Glomerular visceral epithelial cell (primary cell): ENCODE results near the gene LCORL.
A peak's percentile ranks its signal among the peaks of the same experiment; 100 is the strongest.
"Not testable (repeated sequence)": the region's sequence is repeated elsewhere in the genome, so short reads cannot be mapped to it uniquely, and the experiment has no call there.

Experiments used
- DNase-seq: peaks from one replicate; pipeline ENCODE4 v3.0.0-alpha.2; 2016; ENCODE audit errors: extremely low spot score

Gene LCORL

GRCh38 chr4:17854036-17854435 is 167.5 kb downstream of the LCORL start:
- no peak for DNase-seq

DNA sequence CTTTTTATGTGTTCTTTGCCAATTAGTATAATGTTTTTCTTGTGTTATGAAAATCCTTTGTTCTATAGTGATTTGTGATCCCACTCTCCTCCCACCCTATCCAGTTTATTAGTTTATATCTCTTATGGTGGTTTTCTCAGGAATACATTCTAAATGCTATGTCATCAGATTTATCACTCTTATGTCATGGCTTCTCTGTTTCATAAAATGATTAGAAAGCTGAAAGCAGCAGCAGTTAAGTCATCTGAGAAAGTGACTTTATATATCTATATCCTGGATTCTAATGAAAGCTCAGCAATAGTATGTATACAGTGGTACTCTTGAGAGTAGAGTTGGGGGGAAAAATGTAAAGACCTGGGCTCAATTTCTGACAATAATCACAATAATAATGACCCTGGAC is 169.6 kb downstream of the LCORL start:
- DNase-seq, result no peak

GRCh38 chr4:17850295-17850694 is 171.3 kb downstream of the LCORL start:
- not testable (repeated sequence) for DNase-seq

DNA sequence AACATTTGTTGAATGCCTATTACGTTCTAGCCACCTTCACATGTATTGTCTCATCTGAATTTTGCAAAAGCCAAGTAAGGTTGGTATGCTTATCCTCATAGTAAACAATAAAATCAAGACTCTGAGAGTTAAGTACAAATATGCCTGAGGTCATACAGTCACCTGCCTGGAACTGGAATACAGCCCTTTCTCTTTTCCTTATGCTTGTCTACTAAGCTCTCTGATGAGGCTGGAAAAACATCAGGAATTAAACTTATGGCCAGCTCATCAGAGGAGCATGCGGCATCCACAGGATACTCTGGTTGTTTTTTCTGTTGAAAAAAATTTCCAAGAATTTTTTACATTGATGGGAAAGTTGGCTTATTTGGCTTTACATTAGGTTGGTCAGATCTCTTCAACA is 175.3 kb downstream of the LCORL start:
- peak; percentile 3 for DNase-seq

DNA sequence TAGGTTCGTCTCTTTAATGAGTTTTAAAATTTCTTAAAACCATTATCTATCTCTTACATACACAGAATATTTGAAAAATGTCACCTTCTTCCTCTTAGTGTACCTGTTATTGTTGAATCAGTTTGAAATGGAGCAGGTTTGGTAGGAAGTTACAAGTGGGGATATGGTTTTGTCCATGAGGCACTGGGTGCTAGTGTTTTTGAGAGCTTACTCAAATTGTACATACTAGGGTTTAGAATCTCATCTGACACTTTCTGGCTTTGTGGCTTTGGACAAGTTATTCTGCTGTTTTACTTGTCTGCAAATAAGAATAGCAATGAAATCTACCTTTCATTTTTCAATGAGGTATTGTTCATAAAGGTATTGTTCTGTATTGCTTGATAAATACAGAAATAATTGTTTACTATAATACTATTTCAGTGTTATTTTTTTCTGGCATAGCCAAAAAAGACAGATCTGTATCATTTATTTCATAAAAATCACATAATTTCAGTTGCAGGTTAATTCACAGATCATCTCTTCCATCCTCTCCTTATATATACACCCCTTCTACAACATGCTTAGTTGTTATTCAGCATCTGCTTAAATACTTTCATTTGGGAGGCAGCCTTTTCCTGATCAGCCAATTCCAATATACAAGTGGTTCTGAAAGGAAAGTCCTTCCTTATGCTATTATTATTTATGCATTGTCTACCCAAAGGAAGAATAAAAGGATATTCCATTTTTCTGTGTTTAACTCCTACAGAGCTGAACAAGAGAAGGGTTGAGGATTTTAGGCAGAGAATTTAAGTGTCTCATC is 197.5 kb downstream of the LCORL start:
- no peak for DNase-seq

- peak; percentile 52 for DNase-seq
These were observed 204.5 kb downstream of the LCORL start for GRCh38 chr4:17817027-17817426.

DNA sequence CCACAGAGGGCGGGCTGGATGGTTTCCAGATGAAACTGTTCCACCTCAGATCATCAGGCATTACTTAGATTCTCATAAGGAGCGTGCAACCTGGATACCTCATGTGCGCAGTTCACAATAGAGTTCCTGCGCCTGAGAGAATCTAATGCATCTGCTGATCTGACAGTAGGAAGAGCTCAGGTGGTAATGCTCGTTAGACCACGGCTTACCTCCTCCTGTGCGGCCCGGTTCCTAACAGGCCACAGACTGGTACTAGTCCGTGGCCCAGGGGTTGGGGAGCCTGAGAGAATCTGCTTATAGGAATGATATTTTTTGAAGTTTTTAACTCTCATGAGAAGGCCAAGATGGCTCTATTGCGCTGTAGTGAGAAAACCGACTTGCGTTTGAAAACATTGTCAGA is 205.4 kb downstream of the LCORL start:
- DNase-seq, result no peak

- DNase-seq, result peak; percentile 24
These were observed 207.4 kb downstream of the LCORL start for GRCh38 chr4:17814140-17814539.

- no peak for DNase-seq
These were observed 208.8 kb downstream of the LCORL start for GRCh38 chr4:17812801-17813200.

DNA sequence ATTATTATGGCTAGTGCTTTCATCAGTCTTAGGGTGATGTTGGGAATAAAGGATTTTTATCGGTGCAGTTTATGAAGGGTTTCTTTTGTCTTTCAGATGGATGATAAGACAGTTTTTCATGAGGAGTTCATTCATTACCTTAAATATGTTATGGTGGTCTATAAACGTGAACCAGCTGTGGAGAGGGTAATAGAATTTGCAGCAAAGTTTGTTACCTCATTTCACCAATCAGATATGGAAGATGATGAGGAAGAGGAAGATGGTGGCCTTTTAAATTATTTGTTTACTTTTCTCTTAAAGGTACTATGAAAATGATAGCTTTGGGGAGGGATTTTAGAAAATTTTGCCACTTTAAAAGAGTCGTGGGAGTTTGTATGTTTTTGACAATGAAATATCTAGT is 209.4 kb downstream of the LCORL start:
- no peak for DNase-seq

DNA sequence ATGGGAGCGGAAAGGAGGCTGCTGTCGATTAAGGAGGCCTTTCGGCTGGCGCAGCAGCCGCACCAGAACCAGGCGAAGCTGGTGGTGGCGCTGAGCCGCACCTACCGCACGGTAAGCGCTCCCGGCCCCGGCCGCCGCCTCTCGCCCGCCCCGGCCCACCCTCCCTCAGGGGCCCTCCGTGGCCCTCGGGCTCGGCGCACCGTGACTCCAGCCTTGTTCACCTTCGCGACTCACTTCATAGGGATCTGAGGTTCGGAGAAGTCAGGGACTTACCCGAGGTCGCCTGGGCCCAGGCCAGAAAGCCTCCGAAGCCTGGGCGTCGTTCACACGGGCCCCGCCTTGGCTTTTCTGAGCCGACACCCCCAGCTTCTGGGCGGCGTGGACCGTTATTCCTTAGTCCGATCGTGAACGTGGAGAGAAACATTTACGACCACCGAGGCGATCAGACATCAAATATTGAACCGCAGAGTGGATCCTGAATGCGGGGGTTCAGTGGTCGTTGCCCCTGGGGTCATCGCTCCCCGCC is 210.4 kb downstream of the LCORL start:
- DNase-seq, result no peak

DNA sequence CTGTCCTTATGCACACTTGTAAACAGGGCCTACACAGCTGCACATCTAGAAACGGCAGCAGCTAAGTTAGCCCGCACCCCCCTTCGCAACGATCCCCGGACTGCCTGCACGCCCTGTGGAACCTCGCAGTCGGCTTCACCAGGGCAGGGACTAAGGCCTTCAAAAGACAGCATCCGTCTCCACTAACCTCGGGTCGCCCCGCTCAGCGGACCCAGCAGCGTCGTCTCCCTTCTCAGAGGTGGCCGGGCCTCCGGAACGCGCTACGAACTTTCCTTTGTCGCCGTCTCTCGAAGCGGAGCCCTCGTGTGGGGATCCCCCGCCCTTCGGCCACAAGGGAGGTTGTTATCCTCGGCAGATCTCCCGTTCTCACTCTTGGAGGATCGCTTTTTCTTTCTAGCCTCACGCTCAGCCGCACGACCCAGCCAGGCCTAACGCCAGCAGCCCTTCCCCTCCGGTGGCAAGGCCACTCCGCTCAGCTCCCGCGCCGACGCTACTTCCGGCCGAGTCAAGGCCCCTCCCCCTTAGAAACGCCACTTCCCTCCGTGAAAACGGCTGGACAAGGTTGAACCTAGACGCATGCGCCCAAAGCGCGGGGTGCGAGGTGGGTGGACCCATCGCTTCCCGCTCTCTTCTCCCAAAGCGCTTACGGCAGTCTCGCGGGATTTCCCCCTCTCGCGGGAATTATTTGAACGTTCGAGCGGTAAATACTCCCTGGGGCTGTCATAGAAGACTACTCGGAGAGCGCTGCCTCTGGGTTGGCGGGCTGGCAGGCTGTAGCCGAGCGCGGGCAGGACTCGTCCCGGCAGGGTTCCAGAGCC is 211.1 kb downstream of the LCORL start, which contains the start of the genes DCAF16 and NCAPG:
DCAF16 (minus strand) TSS at position 498 of the 818 bp plus-strand sequence. CDS start 6,616 bp downstream, outside the sequence.
NCAPG (plus strand) TSS at position 720 of the 818 bp plus-strand sequence. CDS start 99 bp downstream, outside the sequence.
- peak; percentile 100 for DNase-seq

- no peak for DNase-seq
These were observed 211.9 kb downstream of the LCORL start for GRCh38 chr4:17809667-17810066.

- no peak for DNase-seq
These were observed 214.1 kb downstream of the LCORL start for GRCh38 chr4:17807446-17807845.

- DNase-seq, result no peak
These were observed 215.9 kb downstream of the LCORL start for GRCh38 chr4:17805580-17806155.

DNA sequence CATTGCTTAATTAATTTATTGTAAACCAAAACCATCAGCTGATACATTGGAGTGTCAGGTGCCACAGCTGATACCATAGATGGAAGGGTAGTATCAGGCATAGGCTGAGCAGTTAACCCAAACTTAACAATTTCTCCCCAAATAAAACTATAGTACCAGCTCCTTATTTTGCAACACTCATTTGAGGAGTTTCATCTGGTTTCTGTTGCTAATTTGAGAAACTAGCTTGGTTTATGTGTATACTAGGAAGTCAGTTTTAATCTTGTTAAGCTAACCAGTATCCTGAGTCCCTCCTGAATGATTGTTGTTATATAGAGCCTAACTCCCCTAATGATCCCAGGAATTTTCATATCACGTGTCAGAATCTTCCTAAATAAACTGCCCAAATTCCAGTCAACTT is 223.7 kb downstream of the LCORL start:
- no peak for DNase-seq

DNA sequence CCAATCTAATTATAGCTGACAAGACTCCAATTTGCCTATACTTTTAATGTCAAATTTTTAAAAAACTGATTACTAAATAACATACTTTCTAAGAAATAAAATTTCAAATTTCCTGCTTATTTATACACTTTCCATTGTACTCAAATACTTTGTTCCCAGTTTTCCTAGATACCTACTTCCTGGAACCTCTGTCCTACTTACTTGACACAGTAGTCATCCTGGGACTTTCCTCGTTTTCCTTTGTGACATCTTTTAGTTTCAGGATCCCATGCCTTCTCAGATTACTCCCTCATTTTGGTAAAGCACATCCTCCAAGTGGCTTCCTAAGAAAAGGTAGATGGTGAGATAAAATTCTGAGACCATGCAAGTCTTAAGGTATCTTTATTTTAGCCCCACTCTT is 226.8 kb downstream of the LCORL start:
- no peak for DNase-seq
